Upper lobe of left lung (tissue), 4 donors: ENCODE data around the gene MRPL16.

Experiments
- CTCF ChIP-seq, 6 experiments: fragments of 450-650 bp in 4 of 6; fragments of 200-600 bp in 2 of 6; sonication (generic) in 2 of 6; IDR thresholded peaks; one replicate each; pipeline ENCODE4 v1.5.1; 2016 to 2019; ENCODE audit warnings: antibody characterized with exemption in 6 of 6
- EP300 ChIP-seq, 4 donors: sonication (generic); formaldehyde crosslinking; IDR thresholded peaks; one replicate each; pipeline ENCODE4 v1.5.1; 2017; ENCODE audit warnings: antibody characterized with exemption in 4 of 4, control low read depth in 2 of 4
- POLR2A ChIP-seq, 4 donors: fragments of 450-650 bp; IDR thresholded peaks; one replicate each; pipeline ENCODE4 v1.5.1; 2016 to 2017; ENCODE audit warnings: antibody characterized with exemption in 4 of 4, mild to moderate bottlenecking in 2 of 4
- POLR2AphosphoS5 ChIP-seq, 2 donors: sonication (generic); formaldehyde crosslinking; IDR thresholded peaks; one replicate each; pipeline ENCODE4 v1.5.1; 2017; ENCODE audit warnings: antibody characterized with exemption in 2 of 2

- TF ChIP-seq EP300 (IDR thresholded peaks at IDR 0.05) (no peak), CTCF (IDR thresholded peaks at IDR 0.05) (no peak), POLR2AphosphoS5 (IDR thresholded peaks at IDR 0.05) (no peak), POLR2A (IDR thresholded peaks at IDR 0.05) (no peak)
Observed at GRCh38 chr11:59807047-59807610, 3.4 kb downstream of the MRPL16 start.
